Measurements from ENCODE around the gene PLA1A. TPM values are rescaled to one million over a fixed set of nuclear protein-coding genes. Genes with fewer than 3 reads are reported as not detected.

PLA1A gene
- polyA plus RNA-seq, 4 donors, result 5.0 to 15.3 TPM; not detected in 2

GRCh38 chr3:119662604-119663373, 65.1 kb downstream of the PLA1A start:
- H3K27ac ChIP-seq (ENCODE audit: low read depth in 1 of 3, low read length in 2 of 3), result peak overlapping the region in 1 of 3 donors; percentile 24
- FAIRE-seq, result no peak
- no peak for DNase-seq
- H3K4me3 ChIP-seq (ENCODE audit: low read depth in 1 of 3, low read length in 3 of 3), result no peak overlapping the region
- H3K36me3 ChIP-seq (ENCODE audit: control insufficient read depth in 3 of 3, insufficient read depth in 2 of 3, low read depth in 1 of 3, low read length in 3 of 3), result peaks cover 0 to 6% (median 0%) of the 10 kb centered on the region in 3 donors
- 68 to 89% (median 79%) methylated on average over 1 of the region's 1 CpG for WGBS, 3 donors
- no peaks in the 10 kb centered on the region for H3K9me3 ChIP-seq (ENCODE audit: control insufficient read depth in 2 of 2, insufficient read depth in 1 of 2, low read depth in 1 of 2, low read length in 1 of 2)
- no peaks in the 10 kb centered on the region for H3K4me1 ChIP-seq (ENCODE audit: control insufficient read depth in 3 of 3, insufficient read depth in 2 of 3, low read depth in 1 of 3, low read length in 2 of 3)
- no peaks in the 10 kb centered on the region for H3K27me3 ChIP-seq (ENCODE audit: control insufficient read depth in 3 of 3, insufficient read depth in 3 of 3, low read length in 3 of 3)

- Histone ChIP-seq H3K27me3 (ENCODE audit: control insufficient read depth in 3 of 3, insufficient read depth in 3 of 3, low read length in 3 of 3) (no peaks in the 10 kb centered on the region), H3K4me1 (ENCODE audit: control insufficient read depth in 3 of 3, insufficient read depth in 2 of 3, low read depth in 1 of 3, low read length in 2 of 3) (no peaks in the 10 kb centered on the region), H3K27ac (ENCODE audit: low read depth in 1 of 3, low read length in 2 of 3) (no peak overlapping the region), H3K4me3 (ENCODE audit: low read depth in 1 of 3, low read length in 3 of 3) (no peak overlapping the region), H3K9me3 (ENCODE audit: control insufficient read depth in 2 of 2, insufficient read depth in 1 of 2, low read depth in 1 of 2, low read length in 1 of 2) (no peaks in the 10 kb centered on the region), H3K36me3 (ENCODE audit: control insufficient read depth in 3 of 3, insufficient read depth in 2 of 3, low read depth in 1 of 3, low read length in 3 of 3) (peaks cover 0 to 6% (median 0%) of the 10 kb centered on the region in 3 donors)
- FAIRE-seq (no peak), DNase-seq (no peak)
- 89 to 94% (median 91%) methylated on average over 2 of the region's 2 CpGs for WGBS, 3 donors
Observed at GRCh38 chr3:119663885-119664284, 66.2 kb downstream of the PLA1A start.

- no peaks in the 10 kb centered on the region for H3K4me1 ChIP-seq (ENCODE audit: control insufficient read depth in 3 of 3, insufficient read depth in 2 of 3, low read depth in 1 of 3, low read length in 2 of 3)
- DNase-seq (no peak), FAIRE-seq (no peak)
Observed at GRCh38 chr3:119664370-119664769, 66.7 kb downstream of the PLA1A start.

GRCh38 chr3:119664850-119665379, 67.2 kb downstream of the PLA1A start:
- peak; percentile 10 to 39 for DNase-seq
- no peak for FAIRE-seq
- H3K27me3 ChIP-seq (ENCODE audit: control insufficient read depth in 3 of 3, insufficient read depth in 3 of 3, low read length in 3 of 3), result no peaks in the 10 kb centered on the region
- no peaks in the 10 kb centered on the region for H3K9me3 ChIP-seq (ENCODE audit: control insufficient read depth in 2 of 2, insufficient read depth in 1 of 2, low read depth in 1 of 2, low read length in 1 of 2)
- H3K27ac ChIP-seq (ENCODE audit: low read depth in 1 of 3, low read length in 2 of 3), result peak overlapping the region in 1 of 3 donors; percentile 15
- no peak overlapping the region for H3K4me3 ChIP-seq (ENCODE audit: low read depth in 1 of 3, low read length in 3 of 3)
- H3K36me3 ChIP-seq (ENCODE audit: control insufficient read depth in 3 of 3, insufficient read depth in 2 of 3, low read depth in 1 of 3, low read length in 3 of 3), result peaks cover 0 to 3% (median under 1%) of the 10 kb centered on the region in 3 donors
- H3K4me1 ChIP-seq (ENCODE audit: control insufficient read depth in 3 of 3, insufficient read depth in 2 of 3, low read depth in 1 of 3, low read length in 2 of 3), result no peaks in the 10 kb centered on the region
- 74 to 78% (median 77%) methylated on average over 4 of the region's 4 CpGs for WGBS, 3 donors

More at GRCh38 chr3:119664370-119664769, 66.7 kb downstream of the PLA1A start:
- Histone ChIP-seq H3K9me3 (ENCODE audit: control insufficient read depth in 2 of 2, insufficient read depth in 1 of 2, low read depth in 1 of 2, low read length in 1 of 2) (no peaks in the 10 kb centered on the region), H3K27ac (ENCODE audit: low read depth in 1 of 3, low read length in 2 of 3) (no peak overlapping the region), H3K4me3 (ENCODE audit: low read depth in 1 of 3, low read length in 3 of 3) (no peak overlapping the region), H3K27me3 (ENCODE audit: control insufficient read depth in 3 of 3, insufficient read depth in 3 of 3, low read length in 3 of 3) (no peaks in the 10 kb centered on the region), H3K36me3 (ENCODE audit: control insufficient read depth in 3 of 3, insufficient read depth in 2 of 3, low read depth in 1 of 3, low read length in 3 of 3) (peaks cover 0 to 6% (median 0%) of the 10 kb centered on the region in 3 donors)
- WGBS, 3 donors, result 80 to 87% (median 82%) methylated on average over 4 of the region's 4 CpGs

- H3K36me3 ChIP-seq (ENCODE audit: control insufficient read depth in 3 of 3, insufficient read depth in 2 of 3, low read depth in 1 of 3, low read length in 3 of 3), result peaks cover 0 to 2% (median 1%) of the 10 kb centered on the region in 3 donors
- DNase-seq (no peak), FAIRE-seq (no peak)
- H3K27ac ChIP-seq (ENCODE audit: low read depth in 1 of 3, low read length in 2 of 3), result no peak overlapping the region
- H3K9me3 ChIP-seq (ENCODE audit: control insufficient read depth in 2 of 2, insufficient read depth in 1 of 2, low read depth in 1 of 2, low read length in 1 of 2), result no peaks in the 10 kb centered on the region
- no peaks in the 10 kb centered on the region for H3K27me3 ChIP-seq (ENCODE audit: control insufficient read depth in 3 of 3, insufficient read depth in 3 of 3, low read length in 3 of 3)
- no peak overlapping the region for H3K4me3 ChIP-seq (ENCODE audit: low read depth in 1 of 3, low read length in 3 of 3)
- WGBS, 3 donors, result 88 to 94% (median 90%) methylated on average over 6 of the region's 6 CpGs
- no peaks in the 10 kb centered on the region for H3K4me1 ChIP-seq (ENCODE audit: control insufficient read depth in 3 of 3, insufficient read depth in 2 of 3, low read depth in 1 of 3, low read length in 2 of 3)
Observed at GRCh38 chr3:119665954-119666559, 68.4 kb downstream of the PLA1A start.

- H3K36me3 ChIP-seq (ENCODE audit: control insufficient read depth in 3 of 3, insufficient read depth in 2 of 3, low read depth in 1 of 3, low read length in 3 of 3), result peaks cover 2 to 11% (median 7%) of the 10 kb centered on the region in 3 donors
Observed at GRCh38 chr3:119669906-119670570, 72.4 kb downstream of the PLA1A start.

GRCh38 chr3:119672776-119673175, 75.1 kb downstream of the PLA1A start:
- H3K27me3 ChIP-seq (ENCODE audit: control insufficient read depth in 3 of 3, insufficient read depth in 3 of 3, low read length in 3 of 3), result no peaks in the 10 kb centered on the region
- FAIRE-seq (no peak), DNase-seq (peak; percentile 49 to 58)
- no peaks in the 10 kb centered on the region for H3K9me3 ChIP-seq (ENCODE audit: control insufficient read depth in 2 of 2, insufficient read depth in 1 of 2, low read depth in 1 of 2, low read length in 1 of 2)
- 58 to 80% (median 69%) methylated on average over 2 of the region's 2 CpGs for WGBS, 3 donors
- H3K27ac ChIP-seq (ENCODE audit: low read depth in 1 of 3, low read length in 2 of 3), result peak overlapping the region in 1 of 3 donors; percentile 75
- peaks cover 2 to 11% (median 7%) of the 10 kb centered on the region in 3 donors for H3K36me3 ChIP-seq (ENCODE audit: control insufficient read depth in 3 of 3, insufficient read depth in 2 of 3, low read depth in 1 of 3, low read length in 3 of 3)
- peaks cover 0 to 19% (median 7%) of the 10 kb centered on the region in 3 donors for H3K4me1 ChIP-seq (ENCODE audit: control insufficient read depth in 3 of 3, insufficient read depth in 2 of 3, low read depth in 1 of 3, low read length in 2 of 3)
- no peak overlapping the region for H3K4me3 ChIP-seq (ENCODE audit: low read depth in 1 of 3, low read length in 3 of 3)

More at GRCh38 chr3:119669906-119670570, 72.4 kb downstream of the PLA1A start:
- no peaks in the 10 kb centered on the region for H3K9me3 ChIP-seq (ENCODE audit: control insufficient read depth in 2 of 2, insufficient read depth in 1 of 2, low read depth in 1 of 2, low read length in 1 of 2)
- H3K4me3 ChIP-seq (ENCODE audit: low read depth in 1 of 3, low read length in 3 of 3), result no peak overlapping the region
- H3K4me1 ChIP-seq (ENCODE audit: control insufficient read depth in 3 of 3, insufficient read depth in 2 of 3, low read depth in 1 of 3, low read length in 2 of 3), result peaks cover 0 to 7% (median 0%) of the 10 kb centered on the region in 3 donors
- no peak overlapping the region for H3K27ac ChIP-seq (ENCODE audit: low read depth in 1 of 3, low read length in 2 of 3)
- DNase-seq (no peak), FAIRE-seq (no peak)
- H3K27me3 ChIP-seq (ENCODE audit: control insufficient read depth in 3 of 3, insufficient read depth in 3 of 3, low read length in 3 of 3), result no peaks in the 10 kb centered on the region
- 90 to 96% (median 91%) methylated on average over 5 of the region's 5 CpGs for WGBS, 3 donors

- no peak overlapping the region for H3K27ac ChIP-seq (ENCODE audit: low read depth in 1 of 3, low read length in 2 of 3)
- FAIRE-seq (no peak), DNase-seq (no peak)
- WGBS, 3 donors, result 88 to 95% (median 94%) methylated on average over 17 to 18 of the region's 18 CpGs
- peaks cover 2 to 11% (median 7%) of the 10 kb centered on the region in 3 donors for H3K36me3 ChIP-seq (ENCODE audit: control insufficient read depth in 3 of 3, insufficient read depth in 2 of 3, low read depth in 1 of 3, low read length in 3 of 3)
- H3K4me3 ChIP-seq (ENCODE audit: low read depth in 1 of 3, low read length in 3 of 3), result no peak overlapping the region
- no peaks in the 10 kb centered on the region for H3K27me3 ChIP-seq (ENCODE audit: control insufficient read depth in 3 of 3, insufficient read depth in 3 of 3, low read length in 3 of 3)
- H3K4me1 ChIP-seq (ENCODE audit: control insufficient read depth in 3 of 3, insufficient read depth in 2 of 3, low read depth in 1 of 3, low read length in 2 of 3), result peaks cover 0 to 21% (median 7%) of the 10 kb centered on the region in 3 donors
- no peaks in the 10 kb centered on the region for H3K9me3 ChIP-seq (ENCODE audit: control insufficient read depth in 2 of 2, insufficient read depth in 1 of 2, low read depth in 1 of 2, low read length in 1 of 2)
Observed at GRCh38 chr3:119673875-119674274, 76.2 kb downstream of the PLA1A start.
